ENCODE results near the gene C2CD2L.

DNA sequence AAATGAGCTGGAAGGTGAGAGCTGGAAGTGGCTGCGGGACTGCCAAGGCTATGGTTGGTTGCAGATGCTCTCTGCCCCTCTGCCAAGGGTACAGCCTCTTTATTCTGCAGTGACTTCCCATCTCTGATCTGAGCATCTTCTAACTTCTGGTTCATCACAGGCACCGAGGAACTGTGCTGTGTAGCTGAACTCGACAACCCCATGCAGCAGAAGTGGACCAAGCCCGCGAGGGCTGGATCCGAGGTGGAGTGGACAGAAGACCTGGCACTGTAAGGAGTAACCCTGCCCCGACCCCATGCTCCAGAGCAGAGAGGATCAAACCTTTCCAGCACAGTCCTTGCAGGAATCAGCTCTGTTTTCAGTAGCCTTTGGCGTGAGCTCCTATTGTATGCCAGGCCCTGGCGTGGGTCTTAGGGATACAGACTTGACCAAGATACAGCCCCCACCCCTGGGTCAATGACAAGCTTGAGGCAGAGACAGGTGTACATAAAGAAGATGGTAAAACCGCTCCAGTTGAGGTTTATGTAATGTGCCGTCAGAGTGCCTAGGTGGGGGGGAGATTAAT lies 4.3 kb downstream of the C2CD2L start:
- TF ChIP-seq, protein P1, sequence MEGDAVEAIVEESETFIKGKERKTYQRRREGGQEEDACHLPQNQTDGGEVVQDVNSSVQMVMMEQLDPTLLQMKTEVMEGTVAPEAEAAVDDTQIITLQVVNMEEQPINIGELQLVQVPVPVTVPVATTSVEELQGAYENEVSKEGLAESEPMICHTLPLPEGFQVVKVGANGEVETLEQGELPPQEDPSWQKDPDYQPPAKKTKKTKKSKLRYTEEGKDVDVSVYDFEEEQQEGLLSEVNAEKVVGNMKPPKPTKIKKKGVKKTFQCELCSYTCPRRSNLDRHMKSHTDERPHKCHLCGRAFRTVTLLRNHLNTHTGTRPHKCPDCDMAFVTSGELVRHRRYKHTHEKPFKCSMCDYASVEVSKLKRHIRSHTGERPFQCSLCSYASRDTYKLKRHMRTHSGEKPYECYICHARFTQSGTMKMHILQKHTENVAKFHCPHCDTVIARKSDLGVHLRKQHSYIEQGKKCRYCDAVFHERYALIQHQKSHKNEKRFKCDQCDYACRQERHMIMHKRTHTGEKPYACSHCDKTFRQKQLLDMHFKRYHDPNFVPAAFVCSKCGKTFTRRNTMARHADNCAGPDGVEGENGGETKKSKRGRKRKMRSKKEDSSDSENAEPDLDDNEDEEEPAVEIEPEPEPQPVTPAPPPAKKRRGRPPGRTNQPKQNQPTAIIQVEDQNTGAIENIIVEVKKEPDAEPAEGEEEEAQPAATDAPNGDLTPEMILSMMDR (IDR thresholded peaks at IDR 0.05) = no peak
- no peak for TF ChIP-seq POLR2A (IDR thresholded peaks at IDR 0.05)
